ENCODE measurements around the gene SLC25A18. TPM values are rescaled to one million over a fixed set of nuclear protein-coding genes. Genes with fewer than 3 reads are reported as not detected.
A peak's percentile ranks its signal among the peaks of the same experiment; 100 is the strongest.

The SLC25A18 gene
- total RNA-seq, 1 donor from 2014 or later = 0.08 TPM

GRCh38 chr22:17570851-17571631 is 7.7 kb downstream of the SLC25A18 start:
- ATAC-seq = peak; percentile 59

GRCh38 chr22:17575151-17575550 is 11.9 kb downstream of the SLC25A18 start:
- ATAC-seq = no peak

GRCh38 chr22:17575681-17576080 is 12.4 kb downstream of the SLC25A18 start:
- no peak for ATAC-seq

- peak; percentile 93 for ATAC-seq
Observed at GRCh38 chr22:17576470-17576869, 13.2 kb downstream of the SLC25A18 start.

GRCh38 chr22:17578136-17578754 is 14.9 kb downstream of the SLC25A18 start:
- ATAC-seq = no peak

GRCh38 chr22:17579535-17579981 is 16.3 kb downstream of the SLC25A18 start:
- no peak for ATAC-seq

GRCh38 chr22:17580441-17581031 is 17.2 kb downstream of the SLC25A18 start:
- ATAC-seq = no peak

- no peak for ATAC-seq
Observed at GRCh38 chr22:17581056-17581455, 17.8 kb downstream of the SLC25A18 start.

GRCh38 chr22:17581631-17582030 is 18.3 kb downstream of the SLC25A18 start:
- no peak for ATAC-seq

GRCh38 chr22:17583151-17583550 is 19.9 kb downstream of the SLC25A18 start:
- no peak for ATAC-seq

GRCh38 chr22:17586831-17587440 is 23.6 kb downstream of the SLC25A18 start:
- peak; percentile 41 for ATAC-seq

- no peak for ATAC-seq
Observed at GRCh38 chr22:17587629-17588028, 24.3 kb downstream of the SLC25A18 start.

- no peak for ATAC-seq
Observed at GRCh38 chr22:17588606-17589005, 25.3 kb downstream of the SLC25A18 start.

- ATAC-seq = no peak
Observed at GRCh38 chr22:17589810-17590375, 26.6 kb downstream of the SLC25A18 start.

- ATAC-seq = no peak
Observed at GRCh38 chr22:17590586-17590985, 27.3 kb downstream of the SLC25A18 start.

- no peak for ATAC-seq
Observed at GRCh38 chr22:17592201-17592600, 28.9 kb downstream of the SLC25A18 start.

- ATAC-seq = no peak
Observed at GRCh38 chr22:17596226-17596625, 32.9 kb downstream of the SLC25A18 start.

- ATAC-seq = no peak
Observed at GRCh38 chr22:17597217-17597616, 33.9 kb downstream of the SLC25A18 start.

- no peak for ATAC-seq
Observed at GRCh38 chr22:17598318-17598717, 35.0 kb downstream of the SLC25A18 start.

- no peak for ATAC-seq
Observed at GRCh38 chr22:17601031-17601430, 37.7 kb downstream of the SLC25A18 start.

GRCh38 chr22:17603668-17604067 is 40.4 kb downstream of the SLC25A18 start:
- no peak for ATAC-seq

- ATAC-seq = no peak
Observed at GRCh38 chr22:17606496-17606895, 43.2 kb downstream of the SLC25A18 start.
